ENCODE measurements around the gene BAHCC1.

DNA sequence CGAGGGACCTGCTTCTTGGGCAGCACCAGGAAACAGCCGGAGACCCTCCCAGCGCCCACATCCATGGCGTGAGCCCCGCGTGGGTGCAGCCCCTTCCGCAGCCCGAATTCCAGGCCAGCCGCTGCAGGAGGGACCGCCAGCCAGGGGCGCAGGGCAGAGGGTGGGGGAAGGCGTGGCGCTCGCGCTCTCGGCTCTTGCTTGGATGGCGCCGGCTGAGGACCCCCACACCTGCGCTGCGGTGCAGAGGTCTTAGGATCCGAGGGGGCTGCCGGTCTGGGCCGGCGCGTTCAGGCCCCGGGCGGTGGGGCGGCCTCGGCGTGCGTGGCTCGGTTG, 88.6 kb downstream of the BAHCC1 start:
- TF ChIP-seq POLR2A (IDR thresholded peaks at IDR 0.05), result no peak
- TF ChIP-seq, protein P1, sequence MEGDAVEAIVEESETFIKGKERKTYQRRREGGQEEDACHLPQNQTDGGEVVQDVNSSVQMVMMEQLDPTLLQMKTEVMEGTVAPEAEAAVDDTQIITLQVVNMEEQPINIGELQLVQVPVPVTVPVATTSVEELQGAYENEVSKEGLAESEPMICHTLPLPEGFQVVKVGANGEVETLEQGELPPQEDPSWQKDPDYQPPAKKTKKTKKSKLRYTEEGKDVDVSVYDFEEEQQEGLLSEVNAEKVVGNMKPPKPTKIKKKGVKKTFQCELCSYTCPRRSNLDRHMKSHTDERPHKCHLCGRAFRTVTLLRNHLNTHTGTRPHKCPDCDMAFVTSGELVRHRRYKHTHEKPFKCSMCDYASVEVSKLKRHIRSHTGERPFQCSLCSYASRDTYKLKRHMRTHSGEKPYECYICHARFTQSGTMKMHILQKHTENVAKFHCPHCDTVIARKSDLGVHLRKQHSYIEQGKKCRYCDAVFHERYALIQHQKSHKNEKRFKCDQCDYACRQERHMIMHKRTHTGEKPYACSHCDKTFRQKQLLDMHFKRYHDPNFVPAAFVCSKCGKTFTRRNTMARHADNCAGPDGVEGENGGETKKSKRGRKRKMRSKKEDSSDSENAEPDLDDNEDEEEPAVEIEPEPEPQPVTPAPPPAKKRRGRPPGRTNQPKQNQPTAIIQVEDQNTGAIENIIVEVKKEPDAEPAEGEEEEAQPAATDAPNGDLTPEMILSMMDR (IDR thresholded peaks at IDR 0.05), result no peak
